DMS53 treated with DMSO at 0.1 percent for 48 hours (cell line): Measurements from ENCODE around the gene DEPDC4.
"Not testable (repeated sequence)": the region's sequence is repeated elsewhere in the genome, so short reads cannot be mapped to it uniquely, and the experiment has no call there.

Experiments used
- DNase-seq: peaks from one replicate; lab custom pipeline; 2025; ENCODE audit not compliant: unreplicated experiment; lab: John Stamatoyannopoulos, UW

Gene DEPDC4

DNA sequence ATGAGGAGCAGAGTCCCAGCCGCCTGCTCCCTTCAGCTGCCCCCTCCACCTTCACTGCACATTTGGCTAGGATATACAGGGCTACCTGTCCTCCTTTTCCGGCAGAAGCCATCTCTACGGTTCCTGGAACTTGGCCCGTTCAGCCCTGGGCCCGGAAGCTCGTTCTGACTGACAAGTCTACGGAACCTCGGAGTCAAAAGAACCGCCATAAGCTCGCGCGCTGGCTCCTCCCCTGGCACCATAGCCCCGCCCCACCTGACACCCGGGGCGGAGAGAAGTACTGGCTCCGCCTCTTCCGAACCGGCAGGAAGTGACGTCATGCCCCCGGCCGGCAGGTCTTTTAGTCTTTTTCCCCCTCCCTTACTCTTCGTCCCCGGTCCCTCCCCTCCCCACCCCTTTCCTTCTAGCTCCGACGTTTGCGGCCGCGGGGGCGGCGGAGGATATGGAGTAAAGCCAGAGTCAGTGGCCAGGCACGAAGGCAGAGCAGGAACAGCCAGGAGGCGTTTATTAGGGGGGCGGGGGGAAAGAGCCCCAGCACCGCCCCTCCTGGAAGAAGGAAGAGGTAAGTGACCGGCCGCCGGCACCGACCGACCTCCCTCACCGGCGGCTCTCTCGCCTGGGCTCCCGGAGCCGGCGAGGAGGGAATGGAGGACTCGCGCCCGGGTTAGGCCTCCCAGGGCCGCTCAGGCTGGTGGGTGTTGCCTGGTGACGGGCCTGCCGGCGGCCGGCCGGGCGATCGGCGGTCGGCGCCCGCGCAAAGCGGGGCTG, at the start of gene DEPDC4, which contains the start of gene SCYL2:
TSS of gene DEPDC4 (minus strand) at position 245 of the 768 bp plus-strand sequence. CDS start at position 242, 3 bp downstream.
TSS of gene SCYL2 (plus strand) at position 343 of the 768 bp plus-strand sequence. CDS start 15,794 bp downstream, outside the sequence.
- peak; percentile 96 for DNase-seq

DNA sequence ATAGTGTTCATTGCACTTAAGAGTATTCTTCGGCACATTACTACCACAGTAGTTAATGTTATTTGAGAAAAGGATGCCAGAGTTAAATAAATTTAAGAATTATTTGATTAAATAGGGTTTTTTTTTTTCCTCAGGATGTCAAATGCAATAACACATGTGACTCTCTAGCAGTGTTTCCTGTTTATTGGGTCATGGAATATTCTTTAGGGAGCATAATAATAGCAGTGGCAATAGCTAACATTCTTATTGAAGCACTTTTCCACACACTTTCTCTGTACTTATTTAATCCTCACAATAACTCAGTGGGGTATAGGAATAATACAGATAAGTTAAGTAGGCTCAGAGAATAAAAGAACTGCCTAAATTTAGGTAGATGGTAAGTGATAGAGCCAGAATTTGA, 44.4 kb upstream of the DEPDC4 start:
- no peak for DNase-seq

DNA sequence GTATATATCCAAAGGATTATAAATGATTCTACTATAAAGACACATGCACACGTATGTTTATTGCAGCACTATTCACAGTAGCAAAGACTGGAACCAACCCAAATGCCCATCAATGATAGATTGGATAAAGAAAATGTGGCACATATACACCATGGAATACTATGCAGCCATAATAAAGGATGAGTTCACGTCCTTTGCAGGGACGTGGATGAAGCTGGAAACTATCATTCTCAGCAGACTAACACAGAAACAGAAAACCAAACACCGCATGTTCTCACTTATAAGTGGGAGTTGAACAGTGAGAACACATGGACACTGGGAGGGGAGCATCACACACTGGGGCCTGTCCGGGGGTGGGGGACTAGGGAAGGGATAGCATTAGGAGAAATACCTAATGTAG, 41.3 kb upstream of the DEPDC4 start:
- DNase-seq = not testable (repeated sequence)

DNA sequence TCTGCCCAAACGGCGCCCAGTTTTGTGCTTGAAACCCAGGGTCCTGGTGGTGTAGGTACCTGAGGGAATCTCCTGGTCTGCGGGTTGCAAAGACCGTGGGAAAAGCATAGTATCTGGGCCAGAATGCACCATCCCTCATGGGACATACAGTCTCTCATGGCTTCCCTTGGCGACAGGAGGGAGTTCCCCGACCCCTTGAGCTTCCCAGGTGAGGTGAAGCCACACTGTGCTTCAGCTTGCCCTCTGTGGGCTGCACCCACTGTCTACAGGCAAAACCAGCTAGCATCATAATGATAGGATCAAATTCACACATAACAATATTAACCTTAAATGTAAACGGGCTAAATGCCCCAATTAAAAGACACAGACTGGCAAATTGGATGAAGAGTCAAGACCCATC, 37.5 kb upstream of the DEPDC4 start:
- not testable (repeated sequence) for DNase-seq

GRCh38 chr12:100303831-100304230, 37.0 kb upstream of the DEPDC4 start:
- DNase-seq = no peak

- DNase-seq = no peak
Measured at GRCh38 chr12:100302081-100302480, 35.2 kb upstream of the DEPDC4 start.

DNA sequence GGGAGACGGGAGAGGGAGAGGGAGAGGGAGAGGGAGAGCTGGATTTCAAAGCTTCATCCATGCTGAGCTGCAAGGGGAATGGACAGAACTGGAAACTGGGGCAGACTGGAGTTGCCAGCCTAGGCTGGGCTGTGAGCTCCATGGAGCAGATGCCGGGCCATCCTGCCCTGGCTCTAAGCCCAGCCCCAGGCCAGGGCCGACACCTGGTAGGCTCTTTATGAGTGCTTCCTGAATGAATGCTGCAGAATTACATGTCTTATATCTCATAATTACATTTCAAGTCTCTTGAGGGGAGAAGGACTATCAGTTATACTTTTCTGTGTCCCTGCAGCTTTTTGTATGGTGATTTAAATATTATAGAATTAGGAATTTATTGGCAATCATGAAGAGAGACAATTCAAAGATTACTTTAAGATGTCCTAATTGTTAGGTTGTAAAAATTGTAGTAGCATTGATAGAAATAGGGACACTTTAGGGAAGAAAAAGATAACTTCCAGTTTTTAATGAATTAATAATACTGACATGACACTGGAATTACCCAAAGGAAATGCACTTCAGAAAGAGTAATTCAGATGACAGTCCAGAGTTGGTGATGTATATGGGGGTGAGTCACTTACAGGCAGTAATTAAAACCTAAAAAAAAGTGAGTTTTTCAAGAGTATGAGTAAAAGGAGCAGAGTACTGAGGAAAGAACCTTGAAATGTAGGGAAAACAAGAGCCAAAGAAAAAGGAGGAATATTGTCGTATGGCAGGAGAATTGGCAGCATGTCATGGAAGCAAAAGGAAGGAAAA, 29.1 kb upstream of the DEPDC4 start:
- no peak for DNase-seq

DNA sequence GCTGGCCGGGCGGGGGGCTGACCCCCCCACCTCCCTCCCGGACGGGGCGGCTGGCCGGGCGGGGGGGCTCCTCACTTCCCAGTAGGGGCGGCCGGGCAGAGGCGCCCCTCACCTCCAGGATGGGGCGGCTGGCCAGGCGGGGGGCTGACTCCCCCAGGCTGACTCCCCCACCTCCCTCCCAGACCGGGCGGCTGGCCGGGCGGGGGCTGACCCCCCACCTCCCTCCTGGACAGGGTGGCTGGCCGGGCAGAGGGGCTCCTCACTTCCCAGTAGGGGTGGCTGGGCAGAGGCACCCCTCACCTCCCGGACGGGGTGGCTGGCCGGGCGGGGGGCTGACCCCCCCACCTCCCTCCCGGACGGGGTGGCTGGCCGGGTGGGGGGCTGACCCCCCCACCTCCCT, 27.5 kb upstream of the DEPDC4 start:
- DNase-seq = not testable (repeated sequence)

- DNase-seq = no peak
Measured at GRCh38 chr12:100293017-100293416, 26.1 kb upstream of the DEPDC4 start.

GRCh38 chr12:100290016-100290415, 23.1 kb upstream of the DEPDC4 start:
- DNase-seq = no peak

DNA sequence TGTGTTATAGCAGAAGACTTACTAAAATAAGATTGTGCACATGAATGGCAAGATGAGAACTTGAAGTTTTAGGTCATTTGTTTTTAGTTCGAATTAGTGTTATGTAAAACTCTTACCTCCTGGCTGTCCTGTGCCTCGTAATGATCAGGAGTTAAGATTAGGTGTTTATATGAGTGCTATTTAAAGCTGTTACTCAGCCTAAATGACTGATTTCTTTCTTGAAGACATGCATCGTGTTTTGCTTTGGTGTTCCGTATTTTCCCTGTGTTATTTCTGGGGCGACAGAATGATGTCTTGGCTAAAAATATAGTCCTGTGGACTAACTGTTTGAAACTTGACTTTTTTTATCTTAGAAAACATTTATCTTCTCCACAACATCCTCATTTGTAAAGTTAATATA, 22.2 kb upstream of the DEPDC4 start:
- DNase-seq = no peak

DNA sequence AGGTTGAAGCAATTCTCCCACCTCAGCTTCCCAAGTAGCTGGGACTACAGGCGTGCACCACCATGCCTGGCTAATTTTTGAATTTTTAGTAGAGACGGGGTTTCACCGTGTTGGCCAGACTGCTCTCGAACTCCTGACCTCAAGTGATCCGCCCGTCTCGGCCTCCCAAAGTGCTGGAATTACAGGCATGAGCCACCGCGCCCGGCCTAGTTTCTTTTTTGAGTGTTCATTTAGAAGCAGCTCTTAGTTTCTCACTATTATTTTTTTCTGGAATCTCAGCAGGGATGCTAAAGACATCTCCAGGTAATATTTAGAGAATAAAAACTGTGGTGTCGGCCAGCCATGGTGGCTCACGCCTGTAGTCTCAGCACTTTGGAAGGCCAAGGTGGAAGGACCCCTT, 17.7 kb upstream of the DEPDC4 start:
- not testable (repeated sequence) for DNase-seq

- no peak for DNase-seq
Measured at GRCh38 chr12:100279607-100280244, 12.8 kb upstream of the DEPDC4 start.

DNA sequence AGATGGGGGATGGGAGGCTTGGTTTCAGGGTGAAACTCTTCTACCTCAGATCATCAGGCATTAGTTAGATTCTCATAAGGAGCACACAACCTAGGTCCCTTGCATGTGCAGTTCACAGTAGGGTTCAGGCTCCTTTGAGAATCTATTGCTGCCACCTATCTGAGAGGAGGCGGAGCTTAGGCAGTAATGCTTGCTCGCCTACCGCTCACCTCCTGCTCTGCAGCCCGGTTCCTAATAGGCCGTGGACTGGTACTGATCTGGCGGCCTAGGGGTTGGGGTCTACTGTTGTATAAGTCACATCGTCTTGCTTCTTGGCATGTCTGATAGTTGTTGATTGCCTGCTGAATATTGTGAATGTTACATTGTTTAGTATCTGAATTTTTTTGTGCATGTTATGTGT, 12.3 kb upstream of the DEPDC4 start:
- DNase-seq = no peak

GRCh38 chr12:100274291-100274690, 7.4 kb upstream of the DEPDC4 start:
- DNase-seq = no peak

DNA sequence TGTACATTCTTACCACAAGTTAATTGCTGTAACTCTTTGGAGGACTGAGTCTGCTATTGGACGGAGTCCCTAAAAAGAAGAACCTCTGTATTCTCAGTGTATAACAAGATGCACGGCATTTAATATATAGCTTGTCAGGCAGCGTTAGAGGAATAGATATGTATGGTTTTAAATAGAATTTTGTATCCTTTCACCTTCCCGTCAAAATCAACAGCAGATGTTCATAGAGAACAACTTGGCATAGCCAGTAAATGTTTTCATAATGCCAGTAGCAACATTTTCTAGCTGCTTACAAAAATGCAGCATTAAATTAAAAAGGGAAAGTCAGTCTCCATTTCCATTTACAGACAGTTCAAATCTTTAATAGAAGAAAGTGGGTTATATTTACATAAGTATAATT, 6.9 kb upstream of the DEPDC4 start:
- no peak for DNase-seq

- no peak for DNase-seq
Measured at GRCh38 chr12:100268835-100269564, 2.1 kb upstream of the DEPDC4 start.

GRCh38 chr12:100267603-100268281, 863 bp upstream of the DEPDC4 start:
- no peak for DNase-seq

DNA sequence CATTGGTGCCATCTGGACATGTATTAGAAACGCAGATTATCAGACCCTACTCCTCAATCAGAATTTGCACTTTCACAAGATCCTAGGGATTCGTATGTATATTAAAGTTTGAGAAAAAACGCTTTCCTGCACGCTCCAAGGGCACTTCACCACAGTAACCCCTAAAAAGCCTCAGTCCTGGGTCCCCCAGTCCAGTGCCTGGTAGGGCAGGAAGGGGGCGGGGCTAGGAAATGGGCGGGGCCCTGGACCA, 369 bp downstream of the DEPDC4 start:
- DNase-seq = no peak

DNA sequence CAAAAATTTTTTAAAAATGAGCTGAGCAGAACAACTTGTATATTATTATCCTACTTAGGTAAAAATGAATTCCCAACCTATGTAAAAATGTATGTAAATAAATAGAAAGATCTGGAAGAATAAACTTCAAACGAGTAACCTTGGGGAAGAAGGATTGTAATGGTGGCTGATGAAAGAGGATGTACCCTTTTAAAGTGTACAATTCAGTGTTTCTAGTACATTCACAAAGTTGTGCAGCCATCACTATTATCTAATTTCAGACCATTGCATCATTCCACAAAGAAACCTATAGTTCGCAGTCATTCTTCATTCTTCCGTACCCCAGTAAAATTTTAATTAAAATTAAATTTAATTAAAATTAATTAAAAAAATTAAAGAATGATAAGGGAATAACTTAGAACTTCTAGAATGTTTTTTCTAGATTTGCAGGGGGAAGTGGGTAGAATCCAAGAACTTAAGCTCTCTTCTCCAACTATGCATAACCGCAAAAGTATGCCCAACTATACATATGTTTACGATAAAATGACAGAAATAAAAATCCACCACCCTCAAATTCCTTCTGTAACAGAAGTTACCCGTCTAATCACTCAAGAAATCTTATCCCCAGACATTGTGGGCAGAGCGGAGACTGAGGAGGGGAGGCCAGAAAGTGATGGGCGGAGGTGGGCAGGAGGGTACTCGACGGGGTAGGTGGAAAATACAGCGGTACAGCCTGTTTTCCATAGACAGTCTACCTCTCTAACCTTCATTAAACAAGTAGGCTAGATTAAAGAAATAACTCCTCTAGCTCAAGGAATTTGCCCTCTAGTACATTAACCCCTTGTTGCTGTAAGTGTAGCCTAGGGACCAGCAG, 921 bp downstream of the DEPDC4 start:
- no peak for DNase-seq
